PC-3 (cell line): Measurements from ENCODE around the gene GNAI1.

Experiments used
- CTCF ChIP-seq: fragments of 300-600 bp; sonication (generic); conservative IDR thresholded peaks from 2 replicates; pipeline ENCODE4 v1.5.1; 2017; ENCODE audit warnings: antibody characterized with exemption, low read depth, mild to moderate bottlenecking, low read length
- EZH2 ChIP-seq: fragments of 300-600 bp; sonication (generic); IDR thresholded peaks from one replicate; pipeline ENCODE4 v1.6.1; 2017; ENCODE audit warnings: antibody characterized with exemption, mild to moderate bottlenecking, low read length; ENCODE audit not compliant: unreplicated experiment
- EZH2phosphoT487 ChIP-seq: fragments of 300-600 bp; sonication (generic); IDR thresholded peaks from 2 replicates; pipeline ENCODE4 v1.6.1; 2018; ENCODE audit warnings: mild to moderate bottlenecking, antibody characterized with exemption, low read length, borderline replicate concordance

GRCh38 chr7:80093349-80093748, 41.3 kb upstream of the GNAI1 start:
- no peak for TF ChIP-seq EZH2phosphoT487
- TF ChIP-seq CTCF, result no peak
- no peak for TF ChIP-seq EZH2
